HUES48 (cell line): ENCODE data around the gene COL8A2.

Experiments
- H3K27ac ChIP-seq: one replicate; pipeline ENCODE4 v1.7.0; 2013; ENCODE audit warnings: low read depth, low read length, inconsistent platforms
- H3K27me3 ChIP-seq: 2 replicates; pipeline ENCODE4 v1.6.1; 2013; ENCODE audit warnings: mild to moderate bottlenecking, low read length; ENCODE audit not compliant: control insufficient read depth, insufficient read depth
- H3K36me3 ChIP-seq: 2 replicates; pipeline ENCODE4 v1.6.1; 2013; ENCODE audit warnings: low read length; ENCODE audit not compliant: control insufficient read depth, insufficient read depth
- H3K4me1 ChIP-seq: 2 replicates; pipeline ENCODE4 v1.6.1; 2013; ENCODE audit warnings: mild to moderate bottlenecking, low read length; ENCODE audit not compliant: control insufficient read depth, insufficient read depth
- H3K4me3 ChIP-seq: 2 replicates; pipeline ENCODE4 v1.5.1; 2013; ENCODE audit warnings: mild to moderate bottlenecking, low read depth, low read length
- H3K9ac ChIP-seq: 2 replicates; pipeline ENCODE4 v1.6.1; 2013; ENCODE audit warnings: mild to moderate bottlenecking, low read depth, low read length, moderate library complexity
- H3K9me3 ChIP-seq: 2 replicates; pipeline ENCODE4 v1.6.1; 2013; ENCODE audit warnings: low read length; ENCODE audit not compliant: control insufficient read depth, insufficient read depth

Gene COL8A2

DNA sequence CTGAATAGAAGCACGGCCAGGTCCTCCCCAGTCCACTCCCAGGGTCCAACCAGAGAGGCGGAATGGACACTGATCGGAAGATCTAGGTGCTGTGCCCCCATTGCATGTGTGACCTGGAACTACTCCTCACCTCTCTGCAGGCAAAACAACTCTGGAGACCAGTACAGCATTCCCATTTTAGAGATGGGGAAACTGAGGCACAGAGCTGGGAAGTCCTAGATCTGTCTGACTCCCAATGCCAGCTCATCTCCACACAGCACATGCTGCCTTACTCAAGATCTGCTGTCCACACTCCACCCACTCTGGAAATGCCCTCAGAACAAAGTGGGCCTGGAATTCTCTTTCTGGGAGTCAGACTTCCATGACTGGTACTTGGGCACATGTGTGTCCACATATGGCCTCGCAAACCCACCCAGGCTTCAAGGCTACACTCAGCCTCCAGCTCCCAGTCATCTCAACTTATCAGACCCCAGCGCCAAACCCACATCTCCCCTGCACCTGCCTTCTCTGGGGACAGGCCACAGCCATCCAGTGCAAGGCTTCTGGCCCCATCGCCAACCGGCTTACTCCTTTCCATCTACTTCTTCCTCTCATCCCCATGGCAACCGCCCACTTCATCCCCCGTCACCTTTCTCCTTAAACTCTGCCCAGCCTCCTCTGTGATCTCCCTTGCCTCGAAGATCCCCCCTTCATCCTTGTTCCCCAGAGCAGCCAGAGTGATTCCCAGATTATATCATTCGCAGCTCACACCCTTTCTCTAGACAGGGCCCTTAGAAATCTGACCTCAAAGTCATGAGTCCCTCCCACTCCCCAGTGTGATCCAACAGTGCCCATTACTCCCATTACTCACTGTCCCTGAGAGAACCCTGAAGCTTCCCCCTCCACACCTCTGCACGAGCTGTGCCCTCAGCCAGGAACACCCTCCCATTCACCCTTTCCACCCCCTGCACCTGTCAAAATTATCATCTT is 2.7 kb downstream of the COL8A2 start:
- Histone ChIP-seq H3K27ac (no peak overlapping the region), H3K4me1 (no peaks in the 10 kb centered on the region), H3K9ac (no peak overlapping the region)

DNA sequence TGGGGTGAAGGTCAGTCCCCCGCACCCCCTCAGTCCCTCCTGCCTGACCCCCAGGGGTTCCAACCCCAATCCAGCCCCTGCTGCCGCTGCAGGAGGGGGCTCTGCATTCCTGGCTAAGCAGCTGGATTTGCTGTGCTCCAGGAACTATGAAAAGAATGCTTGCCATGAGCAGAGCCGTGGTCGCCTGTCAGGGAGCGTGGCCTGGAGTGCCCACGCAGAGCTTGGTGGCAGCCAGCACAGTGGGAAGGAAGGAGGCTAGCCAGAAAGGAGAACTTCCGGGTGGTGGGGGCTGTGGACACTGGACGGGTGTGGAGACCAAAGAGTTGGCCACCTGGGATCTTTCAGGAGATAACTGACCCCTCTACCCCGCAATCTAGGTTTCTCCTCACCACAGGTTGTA is 5.6 kb downstream of the COL8A2 start:
- Histone ChIP-seq H3K9me3 (no peaks in the 10 kb centered on the region), H3K4me3 (no peak overlapping the region), H3K9ac (no peak overlapping the region), H3K27me3 (peaks cover 18% of the 10 kb centered on the region), H3K4me1 (no peaks in the 10 kb centered on the region), H3K36me3 (no peaks in the 10 kb centered on the region), H3K27ac (no peak overlapping the region)

More for the DNA sequence above, 2.7 kb downstream of the COL8A2 start:
- H3K9me3 ChIP-seq = no peaks in the 10 kb centered on the region
- no peak overlapping the region for H3K4me3 ChIP-seq
- no peaks in the 10 kb centered on the region for H3K36me3 ChIP-seq
- H3K27me3 ChIP-seq = peaks cover 36% of the 10 kb centered on the region

DNA sequence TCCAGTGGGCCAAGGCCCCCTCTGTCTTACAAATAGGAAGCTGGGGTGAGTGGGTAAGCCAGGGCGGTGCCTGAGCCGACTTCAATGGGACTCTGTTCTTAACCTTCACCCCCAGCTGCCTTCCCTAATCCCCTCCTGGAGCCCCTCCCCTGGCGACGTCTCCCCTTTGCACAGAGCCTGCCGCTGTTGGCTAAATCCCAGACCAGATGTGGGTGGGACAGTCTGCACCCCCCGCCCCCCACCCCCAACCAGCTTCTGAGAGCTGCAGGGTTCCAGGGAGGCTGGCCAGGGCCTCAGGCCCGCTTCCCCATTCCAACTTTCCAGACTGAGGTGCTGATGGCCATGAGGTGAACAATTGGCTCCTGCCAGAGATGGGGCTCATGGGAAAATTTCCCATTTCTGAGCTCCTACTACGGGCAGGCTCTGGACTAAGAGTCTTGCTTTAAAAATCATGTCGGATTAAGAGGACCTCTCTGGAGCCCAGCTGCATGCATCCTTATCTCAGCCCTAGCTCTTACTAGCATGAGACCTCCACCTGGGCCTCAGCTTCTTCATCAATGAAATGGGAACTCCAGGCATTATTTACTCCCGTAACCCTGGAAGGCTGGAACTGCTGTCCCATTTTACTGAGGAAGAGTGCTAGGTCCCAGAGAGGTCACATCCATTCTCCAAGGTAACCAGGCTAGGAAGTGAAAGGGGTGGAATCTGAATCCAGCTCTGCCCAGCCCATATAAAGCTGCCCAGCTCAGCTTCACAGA is 6.4 kb downstream of the COL8A2 start:
- no peaks in the 10 kb centered on the region for H3K36me3 ChIP-seq

DNA sequence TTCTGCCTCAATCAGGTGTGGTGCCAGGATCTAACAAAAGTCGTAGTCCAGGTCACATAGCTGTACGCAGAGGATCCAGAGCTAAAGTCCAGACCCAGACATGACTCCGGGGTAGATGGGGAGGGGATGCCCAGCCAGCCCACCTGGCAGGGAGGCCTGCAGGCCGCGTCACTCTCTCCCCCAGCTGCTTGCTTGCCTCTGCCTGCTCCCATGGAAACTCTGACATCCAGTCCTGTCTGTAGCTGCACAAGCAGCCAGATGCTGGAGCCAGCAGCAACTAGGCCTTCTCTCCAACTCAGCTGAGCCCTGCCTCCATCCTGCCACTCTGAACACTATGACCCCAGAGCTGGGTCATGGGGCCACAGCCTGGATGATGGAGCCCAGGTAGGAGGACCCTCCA is 8.1 kb downstream of the COL8A2 start:
- Histone ChIP-seq H3K9ac (no peak overlapping the region), H3K36me3 (no peaks in the 10 kb centered on the region), H3K27ac (no peak overlapping the region), H3K4me3 (no peak overlapping the region), H3K9me3 (no peaks in the 10 kb centered on the region), H3K27me3 (no peaks in the 10 kb centered on the region), H3K4me1 (no peaks in the 10 kb centered on the region)

More for the DNA sequence above, 6.4 kb downstream of the COL8A2 start:
- H3K27me3 ChIP-seq = peaks cover 10% of the 10 kb centered on the region
- no peak overlapping the region for H3K27ac ChIP-seq
- H3K4me3 ChIP-seq = no peak overlapping the region
- no peaks in the 10 kb centered on the region for H3K9me3 ChIP-seq
- no peak overlapping the region for H3K9ac ChIP-seq
- H3K4me1 ChIP-seq = no peaks in the 10 kb centered on the region

DNA sequence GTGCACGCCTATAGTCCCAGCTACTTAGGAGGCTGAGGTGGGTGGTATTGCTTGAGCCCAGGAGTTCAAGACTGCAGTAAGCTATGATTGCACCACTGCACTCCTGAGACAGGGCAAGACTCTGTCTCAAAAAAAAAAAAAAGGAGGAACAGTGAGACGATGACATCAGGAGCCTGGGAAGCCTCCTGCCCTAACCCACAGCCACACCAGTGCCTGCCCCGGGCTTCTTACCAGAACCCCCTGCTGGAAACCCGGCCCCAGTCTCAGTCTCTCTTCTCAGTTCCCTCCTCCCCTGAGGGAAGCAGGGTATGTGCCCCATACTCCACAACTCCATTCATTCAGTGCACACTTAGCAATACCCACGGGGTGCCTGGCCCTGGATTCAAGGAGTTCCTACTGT is 9.1 kb downstream of the COL8A2 start:
- Histone ChIP-seq H3K4me3 (no peak overlapping the region), H3K27ac (no peak overlapping the region), H3K9ac (no peak overlapping the region), H3K4me1 (no peaks in the 10 kb centered on the region), H3K27me3 (no peaks in the 10 kb centered on the region), H3K36me3 (no peaks in the 10 kb centered on the region), H3K9me3 (no peaks in the 10 kb centered on the region)

DNA sequence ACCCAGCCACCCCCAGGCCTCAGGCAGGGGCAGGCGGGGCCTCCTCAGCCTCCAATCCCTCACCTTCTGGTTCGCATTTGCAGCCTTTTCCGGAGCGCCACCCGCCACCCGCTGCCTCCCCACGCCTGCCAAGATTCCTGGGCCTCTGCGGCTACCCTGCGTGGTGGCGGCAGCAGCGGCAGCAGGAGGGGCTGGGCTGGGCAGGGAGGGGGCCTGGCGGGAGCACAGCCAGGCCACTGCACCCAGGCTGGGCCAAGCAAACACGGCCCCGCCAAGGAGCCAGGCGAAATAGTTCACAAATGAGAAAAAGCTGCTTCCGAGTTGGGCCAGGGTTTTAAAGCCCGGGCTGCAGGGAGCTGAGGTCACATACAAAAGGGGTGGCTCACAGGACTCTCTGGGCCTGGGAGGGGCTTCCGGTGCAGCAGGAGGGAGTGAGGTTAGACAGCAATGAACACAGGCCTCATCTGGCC is 9.8 kb downstream of the COL8A2 start:
- Histone ChIP-seq H3K9me3 (no peaks in the 10 kb centered on the region), H3K9ac (no peak overlapping the region), H3K4me1 (no peaks in the 10 kb centered on the region), H3K36me3 (no peaks in the 10 kb centered on the region), H3K27me3 (no peaks in the 10 kb centered on the region), H3K4me3 (no peak overlapping the region), H3K27ac (no peak overlapping the region)

DNA sequence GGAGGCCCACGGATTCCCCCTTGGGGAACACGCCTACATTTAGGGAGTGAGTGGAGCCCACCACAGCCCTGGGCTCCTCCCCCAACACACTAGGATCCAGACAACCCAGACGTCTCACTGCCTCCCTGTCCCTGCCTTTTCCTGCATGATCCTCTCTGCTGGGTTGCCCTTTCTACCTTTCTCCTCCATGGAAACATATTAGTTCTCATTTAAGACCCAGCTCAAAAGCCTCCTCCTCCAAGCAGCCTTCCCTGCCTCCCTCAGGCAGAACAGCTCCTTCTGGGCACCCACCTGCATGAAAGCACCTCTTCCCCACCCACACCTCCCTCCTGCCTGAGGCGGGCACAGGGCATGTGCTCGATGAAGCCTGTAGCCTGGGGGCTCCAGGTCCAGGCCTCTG is 10.7 kb downstream of the COL8A2 start:
- no peak overlapping the region for H3K4me3 ChIP-seq
- no peaks in the 10 kb centered on the region for H3K9me3 ChIP-seq
- no peaks in the 10 kb centered on the region for H3K4me1 ChIP-seq
- H3K27ac ChIP-seq = no peak overlapping the region
- no peaks in the 10 kb centered on the region for H3K27me3 ChIP-seq
- H3K9ac ChIP-seq = no peak overlapping the region
- no peaks in the 10 kb centered on the region for H3K36me3 ChIP-seq

DNA sequence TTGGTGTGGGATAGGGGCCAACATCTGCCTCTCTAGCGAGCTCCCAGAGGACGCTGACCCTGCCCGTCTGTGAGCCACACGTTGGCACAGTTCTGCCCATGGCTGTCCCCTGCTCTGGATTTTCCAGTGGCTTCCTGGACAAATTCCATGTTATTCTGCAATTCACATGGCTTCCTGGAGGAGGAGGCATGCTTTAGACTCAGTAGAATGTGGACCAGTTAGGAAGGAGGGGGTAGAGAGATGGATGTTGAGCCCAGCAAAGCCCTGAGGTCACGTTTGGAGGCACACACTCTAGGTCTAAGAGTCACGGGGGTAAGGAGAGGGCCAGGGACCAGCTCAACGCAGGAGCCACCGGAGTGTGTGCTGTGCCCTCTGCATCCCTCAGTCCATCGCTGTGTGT is 12.2 kb downstream of the COL8A2 start:
- Histone ChIP-seq H3K27me3 (no peaks in the 10 kb centered on the region), H3K4me3 (no peak overlapping the region), H3K9me3 (no peaks in the 10 kb centered on the region), H3K4me1 (no peaks in the 10 kb centered on the region), H3K27ac (no peak overlapping the region), H3K9ac (no peak overlapping the region), H3K36me3 (no peaks in the 10 kb centered on the region)

DNA sequence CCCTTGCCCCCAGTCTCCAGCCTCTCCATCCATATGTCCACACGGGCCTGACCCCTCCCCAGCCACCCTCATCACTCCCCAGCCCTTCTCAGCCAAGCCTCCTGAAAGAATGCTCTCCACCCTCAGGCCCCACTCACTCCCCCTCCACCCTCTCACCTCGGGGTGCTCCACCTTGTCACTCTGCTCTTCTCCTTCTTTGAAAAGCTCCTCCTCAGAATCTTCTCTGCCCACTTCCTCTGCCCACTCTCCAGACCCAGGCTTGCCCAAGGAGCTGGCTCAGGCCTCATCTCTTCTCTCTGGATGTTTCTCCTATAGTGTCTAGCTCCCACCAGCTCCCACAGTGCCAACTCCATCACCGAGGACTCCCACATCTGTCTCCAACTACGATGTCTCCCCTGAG is 13.9 kb downstream of the COL8A2 start:
- no peaks in the 10 kb centered on the region for H3K27me3 ChIP-seq
- no peak overlapping the region for H3K4me3 ChIP-seq
- H3K9me3 ChIP-seq = no peaks in the 10 kb centered on the region
- no peak overlapping the region for H3K9ac ChIP-seq
- no peaks in the 10 kb centered on the region for H3K36me3 ChIP-seq
- no peaks in the 10 kb centered on the region for H3K4me1 ChIP-seq
- H3K27ac ChIP-seq = no peak overlapping the region

DNA sequence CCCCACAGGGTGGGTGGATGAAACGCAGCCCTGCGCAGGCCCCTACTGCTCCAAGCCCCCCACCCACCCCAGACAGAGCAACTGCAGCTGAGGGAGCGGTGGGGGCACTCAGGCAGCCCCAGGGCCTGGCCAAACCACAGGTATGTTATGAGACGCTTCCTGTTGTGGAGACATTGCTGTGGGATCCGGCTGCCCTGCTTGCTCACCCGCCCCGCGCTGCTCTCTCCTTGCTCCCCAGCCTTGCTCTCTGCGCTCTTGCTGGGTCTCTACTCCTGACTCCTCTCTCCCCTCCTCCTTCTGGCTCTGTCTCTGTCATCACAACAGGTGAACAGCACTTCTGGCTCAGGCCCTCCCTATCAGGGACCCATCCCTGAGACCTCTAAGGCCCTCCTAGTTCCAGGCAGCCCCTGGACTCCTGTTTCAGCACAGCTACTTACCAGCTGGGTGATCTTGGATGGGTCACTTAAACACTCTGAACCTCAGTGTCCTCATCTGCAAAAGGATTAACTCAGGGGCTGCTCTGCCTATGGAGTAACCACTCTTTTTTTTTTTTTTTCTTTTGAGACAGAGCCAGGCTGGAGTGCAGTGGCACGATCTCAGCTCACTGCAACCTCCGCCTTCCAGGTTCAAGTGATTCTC is 15.9 kb downstream of the COL8A2 start:
- Histone ChIP-seq H3K4me3 (no peak overlapping the region), H3K9me3 (no peaks in the 10 kb centered on the region), H3K9ac (no peak overlapping the region), H3K27me3 (no peaks in the 10 kb centered on the region), H3K27ac (no peak overlapping the region), H3K36me3 (no peaks in the 10 kb centered on the region), H3K4me1 (no peaks in the 10 kb centered on the region)
